Thoracic aorta (tissue), 2 donors: Measurements from ENCODE around the gene MIB1. TPM values are rescaled to one million over a fixed set of nuclear protein-coding genes. Genes with fewer than 3 reads are reported as not detected.
"Not testable (repeated sequence)": the region's sequence is repeated elsewhere in the genome, so short reads cannot be mapped to it uniquely, and the experiment has no call there.

Experiments
- ATAC-seq: fragments of 150-250 bp; one replicate; pipeline ENCODE4 v1.8.0; 2017; ENCODE audit warnings: low read depth; ENCODE audit not compliant: insufficient number of reproducible peaks, low FRiP score
- DNase-seq: peaks from one replicate; pipeline ENCODE4 v3.0.0-alpha.2; 2020; ENCODE audit warnings: low spot score
- H3K27ac ChIP-seq, 2 donors: fragments of 200-600 bp; sonication (generic); 1 replicate in 1 of 2; 2 replicates in 1 of 2; pipeline ENCODE4 v1.5.1; 2016; ENCODE audit warnings: mild to moderate bottlenecking in 2 of 2, moderate library complexity in 2 of 2
- H3K27me3 ChIP-seq: fragments of 200-600 bp; sonication (generic); replicated peaks from 2 replicates; pipeline ENCODE4 v1.6.0; 2016; ENCODE audit warnings: mild to moderate bottlenecking; ENCODE audit not compliant: insufficient read depth
- H3K36me3 ChIP-seq: fragments of 200-600 bp; sonication (generic); one replicate; pipeline ENCODE4 v1.5.1; 2016
- H3K4me1 ChIP-seq, 2 donors: fragments of 200-600 bp; sonication (generic); 1 replicate in 1 of 2; 2 replicates in 1 of 2; pipeline versions ENCODE4 v1.5.1 to v1.6.0; 2016; ENCODE audit warnings: low read depth in 2 of 2, mild to moderate bottlenecking in 1 of 2; ENCODE audit not compliant: control insufficient read depth in 1 of 2
- H3K4me3 ChIP-seq: fragments of 200-600 bp; sonication (generic); 2 replicates; pipeline ENCODE4 v1.5.1; 2016; ENCODE audit warnings: mild to moderate bottlenecking
- H3K9me3 ChIP-seq: fragments of 200-600 bp; sonication (generic); 2 replicates; pipeline ENCODE4 v1.5.1; 2016
- total RNA-seq, 2 donors: library from RNA; depleted of rRNA; stranded (reverse); fragments of >200 nt; gene quantifications; one replicate each; pipeline versions ENCODE4 v1.1.0 to v1.2.3, GENCODE V29; 2016
- TF ChIP-seq, protein P1 (sequence below): fragments of 200-600 bp; sonication (generic); IDR thresholded peaks from one replicate; pipeline ENCODE4 v1.5.1; 2019; ENCODE audit warnings: antibody characterized with exemption

MIB1 gene
- total RNA-seq, 2 donors from 2014 or later: 37.9 to 53.6 TPM

DNA sequence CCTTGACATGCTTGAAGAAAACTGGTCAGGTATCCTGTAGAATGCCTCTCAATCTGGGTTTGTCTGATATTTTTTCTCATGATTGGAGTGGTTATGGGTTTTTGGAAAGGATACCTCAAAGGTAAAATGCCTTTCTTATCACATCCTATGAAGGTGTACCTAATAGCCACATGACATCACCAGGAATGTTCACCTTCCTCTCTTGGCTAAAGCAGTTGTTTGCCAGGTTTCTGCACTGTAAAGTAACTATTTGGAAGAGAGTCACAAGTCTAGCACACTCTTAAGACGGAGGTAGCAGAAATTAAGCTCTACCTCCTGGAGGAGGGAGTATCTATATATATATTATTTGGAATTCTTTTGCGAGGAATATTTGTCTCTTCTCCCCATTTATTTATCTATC is 17.9 kb upstream of the MIB1 start:
- ATAC-seq (no peak), DNase-seq (no peak)
- Histone ChIP-seq H3K9me3 (no peaks in the 10 kb centered on the region), H3K36me3 (no peaks in the 10 kb centered on the region), H3K4me1 (no peaks in the 10 kb centered on the region), H3K27me3 (no peaks in the 10 kb centered on the region), H3K4me3 (no peak overlapping the region), H3K27ac (no peak overlapping the region)
- TF ChIP-seq, protein P1, sequence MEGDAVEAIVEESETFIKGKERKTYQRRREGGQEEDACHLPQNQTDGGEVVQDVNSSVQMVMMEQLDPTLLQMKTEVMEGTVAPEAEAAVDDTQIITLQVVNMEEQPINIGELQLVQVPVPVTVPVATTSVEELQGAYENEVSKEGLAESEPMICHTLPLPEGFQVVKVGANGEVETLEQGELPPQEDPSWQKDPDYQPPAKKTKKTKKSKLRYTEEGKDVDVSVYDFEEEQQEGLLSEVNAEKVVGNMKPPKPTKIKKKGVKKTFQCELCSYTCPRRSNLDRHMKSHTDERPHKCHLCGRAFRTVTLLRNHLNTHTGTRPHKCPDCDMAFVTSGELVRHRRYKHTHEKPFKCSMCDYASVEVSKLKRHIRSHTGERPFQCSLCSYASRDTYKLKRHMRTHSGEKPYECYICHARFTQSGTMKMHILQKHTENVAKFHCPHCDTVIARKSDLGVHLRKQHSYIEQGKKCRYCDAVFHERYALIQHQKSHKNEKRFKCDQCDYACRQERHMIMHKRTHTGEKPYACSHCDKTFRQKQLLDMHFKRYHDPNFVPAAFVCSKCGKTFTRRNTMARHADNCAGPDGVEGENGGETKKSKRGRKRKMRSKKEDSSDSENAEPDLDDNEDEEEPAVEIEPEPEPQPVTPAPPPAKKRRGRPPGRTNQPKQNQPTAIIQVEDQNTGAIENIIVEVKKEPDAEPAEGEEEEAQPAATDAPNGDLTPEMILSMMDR: no peak

DNA sequence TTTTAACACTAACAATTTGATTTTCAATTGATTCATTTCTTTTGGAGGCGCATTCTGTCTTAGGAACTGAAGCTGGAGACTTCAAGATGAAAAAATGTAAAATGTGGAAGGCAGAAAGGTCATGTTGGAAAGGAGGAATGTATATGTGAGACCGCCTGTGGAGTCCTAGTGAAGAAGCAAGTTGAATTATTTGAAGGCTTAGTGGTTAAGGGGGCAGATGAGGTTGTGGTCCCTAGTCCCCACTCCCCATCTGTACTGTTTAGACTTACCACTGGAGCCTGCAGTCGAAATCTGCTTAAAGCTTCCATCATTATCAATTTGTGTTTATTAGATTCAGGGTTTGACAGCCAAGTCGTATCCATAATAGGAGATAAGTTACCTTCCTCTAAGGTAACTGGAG is 15.4 kb upstream of the MIB1 start:
- Histone ChIP-seq H3K9me3 (no peaks in the 10 kb centered on the region), H3K27ac (no peak overlapping the region), H3K27me3 (no peaks in the 10 kb centered on the region), H3K4me1 (no peaks in the 10 kb centered on the region), H3K4me3 (no peak overlapping the region), H3K36me3 (no peaks in the 10 kb centered on the region)
- DNase-seq (no peak), ATAC-seq (no peak)
- TF ChIP-seq, protein P1: no peak

DNA sequence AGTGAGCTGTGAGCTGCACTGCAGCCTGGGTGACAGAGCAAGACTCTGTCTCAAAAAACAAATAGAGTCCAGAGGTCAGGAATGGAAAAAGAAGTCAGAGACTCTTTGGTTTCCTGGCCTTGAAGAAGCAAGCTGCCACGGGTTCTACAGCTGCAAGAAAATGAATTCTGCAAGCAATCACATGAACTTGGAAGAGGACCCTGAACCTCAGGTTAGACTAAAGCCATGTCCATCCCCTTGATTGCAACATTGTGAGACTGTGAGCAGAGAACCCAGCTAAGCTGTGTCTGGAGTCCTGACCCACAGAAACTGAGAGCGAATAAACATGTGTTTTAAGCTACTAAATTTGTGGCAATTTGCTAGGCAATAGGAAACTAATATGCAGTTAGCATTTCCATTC is 12.9 kb upstream of the MIB1 start:
- no peak overlapping the region for H3K27ac ChIP-seq
- TF ChIP-seq, protein P1: no peak
- DNase-seq (no peak), ATAC-seq (no peak)
- H3K27me3 ChIP-seq: no peaks in the 10 kb centered on the region
- H3K9me3 ChIP-seq: no peaks in the 10 kb centered on the region
- no peaks in the 10 kb centered on the region for H3K4me1 ChIP-seq
- H3K36me3 ChIP-seq: no peaks in the 10 kb centered on the region
- no peak overlapping the region for H3K4me3 ChIP-seq

DNA sequence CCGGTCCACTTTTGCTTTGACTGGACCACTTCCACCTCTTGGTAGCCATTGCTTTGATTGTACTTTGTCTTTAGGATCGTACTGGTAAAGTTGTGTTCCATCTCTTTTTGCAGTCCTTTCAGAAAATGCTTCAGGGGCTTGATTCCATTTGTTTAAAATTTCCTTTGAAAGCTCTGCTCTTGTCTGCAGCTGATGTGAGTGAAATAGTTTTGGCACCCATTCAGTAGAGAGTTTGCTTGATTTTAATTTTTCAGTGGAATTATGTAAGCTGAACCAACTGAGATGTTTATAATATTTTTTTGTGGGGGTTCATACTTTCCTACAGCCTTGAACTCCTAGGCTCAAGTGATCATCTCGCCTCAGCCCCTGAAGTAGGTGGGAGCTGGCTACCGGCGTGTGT is 7.6 kb upstream of the MIB1 start:
- no peaks in the 10 kb centered on the region for H3K9me3 ChIP-seq
- no peaks in the 10 kb centered on the region for H3K27me3 ChIP-seq
- H3K27ac ChIP-seq: no peak overlapping the region
- no peak overlapping the region for H3K4me3 ChIP-seq
- DNase-seq: no peak
- H3K4me1 ChIP-seq: no peaks in the 10 kb centered on the region
- H3K36me3 ChIP-seq: no peaks in the 10 kb centered on the region
- no peak for ATAC-seq
- TF ChIP-seq, protein P1: no peak

DNA sequence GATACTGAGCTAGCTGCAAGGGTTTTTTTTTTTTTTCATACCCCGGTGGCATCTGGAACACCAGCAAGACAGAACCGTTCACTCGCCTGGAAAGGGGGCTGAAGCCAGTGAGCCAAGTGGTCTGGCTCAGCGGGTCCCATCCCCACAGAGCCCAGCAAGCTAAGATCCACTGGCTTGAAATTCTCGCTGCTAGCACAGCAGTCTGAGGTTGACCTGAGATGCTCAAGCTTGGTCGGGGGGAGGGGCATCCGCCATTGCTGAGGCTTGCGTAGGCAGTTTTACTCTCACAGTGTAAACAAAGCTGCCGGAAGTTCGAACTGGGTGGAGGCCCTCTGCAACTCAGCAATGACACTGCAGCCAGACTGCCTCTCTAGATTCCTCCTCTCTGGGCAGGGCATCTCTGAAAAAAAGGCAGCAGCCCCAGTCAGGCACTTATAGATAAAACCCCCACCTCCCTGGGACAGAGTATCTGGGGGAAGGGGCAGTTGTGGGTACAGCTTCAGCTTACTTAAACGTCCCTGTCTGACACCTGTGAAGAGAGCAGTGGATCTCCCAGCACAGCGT is 5.1 kb upstream of the MIB1 start:
- Histone ChIP-seq H3K27me3 (no peaks in the 10 kb centered on the region), H3K9me3 (no peaks in the 10 kb centered on the region), H3K4me1 (no peaks in the 10 kb centered on the region), H3K27ac (no peak overlapping the region), H3K36me3 (no peaks in the 10 kb centered on the region), H3K4me3 (no peak overlapping the region)
- no peak for ATAC-seq
- TF ChIP-seq, protein P1: no peak
- DNase-seq: no peak

DNA sequence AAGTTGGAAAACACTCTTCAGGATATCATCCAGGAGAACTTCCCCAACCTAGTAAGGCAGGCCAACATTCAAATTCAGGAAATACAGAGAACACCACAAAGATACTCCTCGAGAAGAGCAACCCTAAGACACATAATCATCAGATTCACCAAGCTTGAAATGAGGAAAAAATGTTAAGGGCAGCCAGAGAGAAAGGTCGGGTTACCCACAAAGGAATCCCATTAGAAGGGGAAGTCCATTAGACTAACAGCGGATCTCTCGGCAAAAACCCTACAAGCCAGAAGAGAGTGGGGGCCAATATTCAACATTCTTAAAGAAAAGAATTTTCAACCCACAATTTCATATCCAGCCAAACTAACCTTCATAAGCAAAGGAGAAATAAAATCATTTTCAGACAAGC is 3.7 kb upstream of the MIB1 start:
- not testable (repeated sequence) for H3K27ac ChIP-seq, H3K4me1 ChIP-seq, H3K27me3 ChIP-seq, H3K4me3 ChIP-seq, DNase-seq, ATAC-seq, H3K36me3 ChIP-seq, H3K9me3 ChIP-seq
